Body of pancreas (tissue), 4 donors: Measurements from ENCODE around the gene FAAH.

ENCODE experiments used
- CTCF ChIP-seq, 7 experiments: fragments of 450-650 bp in 4 of 7; fragments of 200-600 bp in 3 of 7; sonication (generic) in 3 of 7; IDR thresholded peaks; one replicate each; pipeline ENCODE4 v1.5.1; 2016 to 2019; ENCODE audit warnings: antibody characterized with exemption in 7 of 7
- POLR2A ChIP-seq, 3 donors: fragments of 450-650 bp; IDR thresholded peaks; one replicate each; pipeline ENCODE4 v1.6.1; 2016; ENCODE audit warnings: antibody characterized with exemption in 3 of 3, mild to moderate bottlenecking in 2 of 3

- no peak for TF ChIP-seq POLR2A (IDR thresholded peaks at IDR 0.05)
- TF ChIP-seq CTCF (IDR thresholded peaks at IDR 0.05): no peak
These were observed 59.3 kb downstream of the FAAH start for GRCh38 chr1:46453449-46453848.
